Uterus (tissue), 4 donors: Measurements from ENCODE around the gene CADPS2. TPM values are rescaled to one million over a fixed set of nuclear protein-coding genes. Genes with fewer than 3 reads are reported as not detected.

ENCODE experiments used
- DNase-seq, 2 donors: peaks; one replicate each; pipeline ENCODE4 v3.0.0-alpha.2; 2019 to 2020
- H3K27ac ChIP-seq, 2 donors: fragments of 200-600 bp; sonication (generic); 1 replicate in 1 of 2; 2 replicates in 1 of 2; pipeline ENCODE4 v1.5.1; 2016 to 2018
- H3K27me3 ChIP-seq, 2 donors: fragments of 200-600 bp; sonication (generic); one replicate each; pipeline ENCODE4 v1.5.1; 2018 to 2019; ENCODE audit warnings: control low read depth in 1 of 2
- H3K36me3 ChIP-seq, 2 donors: fragments of 200-600 bp; sonication (generic); one replicate each; pipeline ENCODE4 v1.5.1; 2019; ENCODE audit warnings: control low read depth in 1 of 2
- H3K4me1 ChIP-seq, 2 donors: fragments of 200-600 bp; sonication (generic); one replicate each; pipeline ENCODE4 v1.5.1; 2018 to 2019; ENCODE audit warnings: control low read depth in 1 of 2
- H3K4me3 ChIP-seq, 2 donors: fragments of 200-600 bp; sonication (generic); 1 replicate in 1 of 2; 2 replicates in 1 of 2; pipeline ENCODE4 v1.5.1; 2018 to 2019; ENCODE audit warnings: mild to moderate bottlenecking in 1 of 2
- H3K9me3 ChIP-seq, 2 donors: fragments of 200-600 bp; sonication (generic); one replicate each; pipeline ENCODE4 v1.5.1; 2019; ENCODE audit warnings: control low read depth in 1 of 2
- CTCF ChIP-seq, 4 experiments: fragments of 200-600 bp in 2 of 4; fragments of 450-650 bp in 2 of 4; sonication (generic) in 2 of 4; IDR thresholded peaks; one replicate each; pipeline ENCODE4 v1.5.1; 2016 to 2019; ENCODE audit warnings: antibody characterized with exemption in 4 of 4, mild to moderate bottlenecking in 2 of 4, moderate library complexity in 1 of 4
- POLR2A ChIP-seq, 2 donors: fragments of 450-650 bp; IDR thresholded peaks; one replicate each; pipeline ENCODE4 v1.6.1; 2016; ENCODE audit warnings: antibody characterized with exemption in 2 of 2, mild to moderate bottlenecking in 1 of 2, moderate library complexity in 1 of 2
- intact Hi-C: fragments of 100-400 bp; cut with DNase I; formaldehyde crosslinking; loops from one replicate; pipeline ENCODE4 v1.15.1; 2023; ENCODE audit warnings: low total_unique reads
- total RNA-seq, 4 donors: library from RNA; depleted of rRNA in 3 of 4; stranded (reverse); fragments of >200 nt in 3 of 4; gene quantifications; one replicate each; pipeline versions ENCODE4 v1.1.0 to v1.2.4, GENCODE V29; 2014 to 2023
- donor health status: DM: yes; HTN: yes; CAD: no.

Gene CADPS2
- total RNA-seq, 4 donors from 2014 or later: 11.5 to 119 (median 36.8) TPM

- H3K27ac ChIP-seq: no peak within 1 kb of the TSS
- no peak within 1 kb of the TSS for H3K4me3 ChIP-seq
- H3K27me3 ChIP-seq: peaks cover 33 to 88% of the 10 kb centered on the region in 2 donors
- TF ChIP-seq CTCF (IDR thresholded peaks at IDR 0.05) (no peak), POLR2A (IDR thresholded peaks at IDR 0.05) (no peak)
- intact Hi-C loops: no loop called here
- H3K9me3 ChIP-seq: no peaks in the 10 kb centered on the region
- peaks cover 0 to 8% of the 10 kb centered on the region in 2 donors for H3K4me1 ChIP-seq
- no peaks in the 10 kb centered on the region for H3K36me3 ChIP-seq
- no peak for DNase-seq
These were observed 581.8 kb downstream of the CADPS2 start, which contains the start of gene FEZF1 for GRCh38 chr7:122304319-122304975. Gene FEZF1 (minus strand): TSS chr7:122304750. CDS start chr7:122304437, 313 bp downstream.

- intact Hi-C loops: no loop called here
- Histone ChIP-seq H3K27ac (no peak overlapping the region), H3K4me1 (peaks cover 0 to 8% of the 10 kb centered on the region in 2 donors), H3K9me3 (no peaks in the 10 kb centered on the region), H3K4me3 (no peak overlapping the region), H3K27me3 (peaks cover 33 to 85% of the 10 kb centered on the region in 2 donors), H3K36me3 (no peaks in the 10 kb centered on the region)
- TF ChIP-seq POLR2A (IDR thresholded peaks at IDR 0.05) (no peak), CTCF (IDR thresholded peaks at IDR 0.05) (no peak)
- no peak for DNase-seq
These were observed 582.5 kb downstream of the CADPS2 start for GRCh38 chr7:122303531-122304318.

GRCh38 chr7:122302761-122303530 lies 583.3 kb downstream of the CADPS2 start:
- TF ChIP-seq POLR2A (IDR thresholded peaks at IDR 0.05) (no peak), CTCF (IDR thresholded peaks at IDR 0.05) (no peak)
- Histone ChIP-seq H3K27ac (no peak overlapping the region), H3K4me3 (no peak overlapping the region), H3K9me3 (no peaks in the 10 kb centered on the region), H3K4me1 (peaks cover 0 to 8% of the 10 kb centered on the region in 2 donors), H3K36me3 (no peaks in the 10 kb centered on the region), H3K27me3 (peaks cover 30 to 81% of the 10 kb centered on the region in 2 donors)
- DNase-seq: no peak
- intact Hi-C loops: no loop called here

GRCh38 chr7:122301858-122302760 lies 584.2 kb downstream of the CADPS2 start:
- no peak for TF ChIP-seq POLR2A (IDR thresholded peaks at IDR 0.05)
- no peak for TF ChIP-seq CTCF (IDR thresholded peaks at IDR 0.05)
- Histone ChIP-seq H3K4me3 (no peak overlapping the region), H3K36me3 (no peaks in the 10 kb centered on the region), H3K4me1 (peaks cover 0 to 8% of the 10 kb centered on the region in 2 donors), H3K9me3 (no peaks in the 10 kb centered on the region), H3K27ac (no peak overlapping the region), H3K27me3 (peaks cover 24 to 81% of the 10 kb centered on the region in 2 donors)
- no peak for DNase-seq
- intact Hi-C loops: no loop called here
